GM12878 (cell line): ENCODE measurements around the gene KIF22. TPM values are rescaled to one million over a fixed set of nuclear protein-coding genes. Genes with fewer than 3 reads are reported as not detected.

Experiments used
- ATAC-seq: fragments of 200-7000 bp; cut with Tn5 transposase; 3 replicates; pipeline ENCODE4 v1.9.1; 2020; ENCODE audit warnings: mild to moderate bottlenecking, moderate library complexity
- BruUV-seq: library from RNA; stranded (reverse); fragments of 400-500 nt; replicated peaks from 2 replicates; lab custom pipeline; 2021; lab: Mats Ljungman, UMichigan
- CTCF ChIA-PET: fragments of 300-600 bp; sonication (Branson Sonifier 250); formaldehyde crosslinking; extraction: SDS; loops from one replicate; lab custom pipeline; 2021; ENCODE audit warnings: inconsistent platforms; lab: Yijun Ruan, JAX
- POLR2A ChIA-PET: fragments of 350-600 bp; formaldehyde crosslinking; extraction: SDS; loops from one replicate; lab custom pipeline; 2021; ENCODE audit warnings: inconsistent platforms; lab: Charles Lee
- RAD21 ChIA-PET: fragments of 300-600 bp; sonication (Branson Sonifier 250); formaldehyde crosslinking; loops from one replicate; lab custom pipeline; 2023; ENCODE audit warnings: antibody characterized with exemption; ENCODE audit not compliant: unreplicated experiment; lab: Charles Lee
- SMC1A ChIA-PET: fragments of 300-600 bp; sonication (Branson Sonifier 250); formaldehyde crosslinking; loops from one replicate; lab custom pipeline; 2023; ENCODE audit not compliant: unreplicated experiment, uncharacterized antibody; lab: Charles Lee
- DNase-seq: peaks from one replicate; pipeline ENCODE4 v3.0.0-alpha.2; 2011; ENCODE audit warnings: low read depth, low spot score
- FAIRE-seq: peaks from 3 replicates; lab custom pipeline; 2011; peaks lifted over from hg19 to GRCh38; lab: Jason Lieb, UNC
- H2AFZ ChIP-seq: 2 replicates; pipeline ENCODE4 v1.6.0; 2011; ENCODE audit warnings: low read depth, low read length, control low read depth; ENCODE audit not compliant: control insufficient read depth
- H3K27ac ChIP-seq: 2 replicates; pipeline ENCODE4 v1.5.1; 2011; ENCODE audit warnings: control low read depth; ENCODE audit not compliant: control insufficient read depth, insufficient read depth
- H3K27me3 ChIP-seq, 2 experiments: replicated peaks in 1 of 2; 2 replicates each; pipeline versions ENCODE4 v1.6.0 to v1.6.1; 2011; ENCODE audit warnings: low read length in 1 of 2; ENCODE audit not compliant: control insufficient read depth in 2 of 2, insufficient read depth in 2 of 2
- H3K36me3 ChIP-seq, 2 experiments: 2 replicates each; pipeline ENCODE4 v1.5.1; 2011; ENCODE audit warnings: low read length in 1 of 2; ENCODE audit not compliant: control insufficient read depth in 2 of 2, insufficient read depth in 2 of 2
- H3K4me1 ChIP-seq: 2 replicates; pipeline ENCODE4 v1.6.1; 2011; ENCODE audit warnings: mild to moderate bottlenecking, low read length, moderate library complexity, mixed read lengths; ENCODE audit not compliant: control insufficient read depth, insufficient read depth
- H3K4me2 ChIP-seq: 2 replicates; pipeline ENCODE4 v1.6.0; 2011; ENCODE audit warnings: control low read depth; ENCODE audit not compliant: control insufficient read depth, insufficient read depth
- H3K4me3 ChIP-seq: fragments of 200-600 bp; sonication (generic); 2 replicates; pipeline ENCODE4 v1.5.1; 2016
- H3K79me2 ChIP-seq: 2 replicates; pipeline ENCODE4 v1.6.0; 2011; ENCODE audit warnings: low read length; ENCODE audit not compliant: control insufficient read depth, insufficient read depth
- H3K9ac ChIP-seq: 2 replicates; pipeline ENCODE4 v1.8.0; 2011; ENCODE audit warnings: low read length, control low read depth, mixed read lengths; ENCODE audit not compliant: control insufficient read depth, insufficient read depth
- H3K9me3 ChIP-seq: replicated peaks from 3 replicates; pipeline ENCODE4 v1.5.1; 2011; ENCODE audit warnings: mild to moderate bottlenecking, low read length; ENCODE audit not compliant: control insufficient read depth, insufficient read depth
- H4K20me1 ChIP-seq: 2 replicates; pipeline ENCODE4 v1.6.0; 2011; ENCODE audit not compliant: control insufficient read depth, insufficient read depth
- CBFB ChIP-seq: IDR thresholded peaks from 2 replicates; pipeline ENCODE4 v1.6.1; 2016; ENCODE audit warnings: antibody characterized with exemption, low read depth
- CBX3 ChIP-seq: fragments of 200-600 bp; sonication (generic); IDR thresholded peaks from 2 replicates; pipeline ENCODE4 v1.6.1; 2016; ENCODE audit warnings: low read depth, borderline replicate concordance
- CHD4 ChIP-seq: fragments of 200-600 bp; sonication (generic); IDR thresholded peaks from 2 replicates; pipeline ENCODE4 v1.6.1; 2016; ENCODE audit warnings: mild to moderate bottlenecking
- CREB1 ChIP-seq: IDR thresholded peaks from 2 replicates; pipeline ENCODE4 v1.6.1; 2012; ENCODE audit warnings: low read depth, mild to moderate bottlenecking, inconsistent platforms
- IKZF2 ChIP-seq, 2 experiments: fragments of 450-650 bp; IDR thresholded peaks; 2 replicates each; pipeline ENCODE4 v1.6.1; 2017; ENCODE audit warnings: mild to moderate bottlenecking in 2 of 2, moderate library complexity in 2 of 2
- LARP7 ChIP-seq: fragments of 450-650 bp; IDR thresholded peaks from 2 replicates; pipeline ENCODE4 v1.6.1; 2017; ENCODE audit warnings: mild to moderate bottlenecking
- MXI1 ChIP-seq: fragments of 150-350 bp; IDR thresholded peaks from 2 replicates; pipeline ENCODE4 v1.6.1; 2011; ENCODE audit warnings: low read depth, mild to moderate bottlenecking, inconsistent platforms, low read length, improper control_type of control experiment
- MYB ChIP-seq: fragments of 150-350 bp; IDR thresholded peaks from 2 replicates; pipeline ENCODE4 v1.6.1; 2014; ENCODE audit warnings: mild to moderate bottlenecking, low read depth, low read length, borderline replicate concordance
- MYC ChIP-seq: IDR thresholded peaks from 2 replicates; pipeline ENCODE4 v1.6.1; 2011; ENCODE audit warnings: mild to moderate bottlenecking, low read length, moderate library complexity, inconsistent platforms; ENCODE audit not compliant: insufficient read depth, insufficient replicate concordance, insufficient read length, severe bottlenecking
- POLR2AphosphoS2 ChIP-seq: IDR thresholded peaks from 2 replicates; pipeline ENCODE4 v1.6.1; 2011; ENCODE audit warnings: low read depth, mild to moderate bottlenecking, low read length, improper control_type of control experiment, moderate library complexity
- POLR2AphosphoS5 ChIP-seq: IDR thresholded peaks from 2 replicates; pipeline ENCODE4 v1.6.1; 2011; ENCODE audit warnings: mild to moderate bottlenecking, low read length, inconsistent platforms
- PRDM15 ChIP-seq: fragments of 450-650 bp; formaldehyde crosslinking; IDR thresholded peaks from 2 replicates; pipeline ENCODE4 v1.4.0; 2020; ENCODE audit warnings: mild to moderate bottlenecking, moderate library complexity
- RAD21 ChIP-seq: IDR thresholded peaks from 2 replicates; pipeline ENCODE4 v1.6.1; 2011; ENCODE audit warnings: mild to moderate bottlenecking, low read depth, low read length, moderate library complexity; ENCODE audit not compliant: insufficient read depth
- RELA ChIP-seq: fragments of 450-650 bp; IDR thresholded peaks from 2 replicates; pipeline ENCODE4 v1.8.0; 2014; ENCODE audit warnings: borderline replicate concordance; ENCODE audit not compliant: partially characterized antibody
- RFX5 ChIP-seq: IDR thresholded peaks from 2 replicates; pipeline ENCODE4 v1.6.1; 2011; ENCODE audit warnings: low read depth, low read length, improper control_type of control experiment
- SMAD5 ChIP-seq: IDR thresholded peaks from 2 replicates; pipeline ENCODE4 v1.6.1; 2016; ENCODE audit warnings: antibody characterized with exemption, low read depth
- STAT3 ChIP-seq: IDR thresholded peaks from 2 replicates; pipeline ENCODE4 v1.6.1; 2011; ENCODE audit warnings: low read depth, low read length, improper control_type of control experiment
- ZSCAN29 ChIP-seq: fragments of 450-650 bp; IDR thresholded peaks from 2 replicates; pipeline ENCODE4 v1.6.1; 2017; ENCODE audit warnings: mild to moderate bottlenecking, moderate library complexity
- WGBS: methylation state at CpG from one replicate; pipeline ENCODE4 v1.1.6; 2016; ENCODE audit warnings: low lambda C conversion rate; ENCODE audit not compliant: insufficient replicate concordance, insufficient coverage; ENCODE audit errors: missing lambda C conversion rate; 5-methylcytosine and 5-hydroxymethylcytosine counted together
- in situ Hi-C: fragments of 300-500 bp; cut with MboI; formaldehyde crosslinking; loops from 9 replicates; pipeline ENCODE4 v1.14.3; 2018; ENCODE audit warnings: mixed read lengths
- intact Hi-C: fragments of 100-400 bp; cut with micrococcal nuclease; formaldehyde crosslinking; loops from one replicate; pipeline ENCODE4 v1.14.2; 2022; ENCODE audit not compliant: unreplicated experiment
- polyA plus RNA-seq, 11 experiments: library from polyadenylated mRNA; depleted of rRNA in 4 of 11; unstranded in 6 of 11; stranded (reverse) in 5 of 11; fragments of >200 nt; fragmentation: Nextera tagmentation in 4 of 11; fragmentation: Illumina TruSeq in 1 of 11; extraction: Ambion mirVana in 4 of 11; extraction: Trizol in 1 of 11; gene quantifications; 1 replicate in 1 of 11; 2 replicates in 10 of 11; pipeline versions ENCODE4 v1.2.1 to v1.2.3, GENCODE V29; 2011 to 2016; ENCODE audit warnings: inconsistent platforms in 2 of 11, missing spikeins in 2 of 11, low read depth in 1 of 11
- total RNA-seq, 4 experiments: library from RNA; depleted of rRNA in 3 of 4; stranded (reverse); fragments of >200 nt in 3 of 4; fragmentation: Illumina TruSeq in 1 of 4; extraction: Trizol in 1 of 4; gene quantifications; 2 replicates each; pipeline versions ENCODE4 v1.2.1 to v1.2.3, GENCODE V29; 2013 to 2021
- TF ChIP-seq, protein P1 (sequence below): IDR thresholded peaks from 2 replicates; pipeline ENCODE4 v1.6.1; 2011; ENCODE audit warnings: borderline replicate concordance, low read depth, mild to moderate bottlenecking, moderate library complexity, low read length; ENCODE audit not compliant: insufficient read depth, poor library complexity, severe bottlenecking

The KIF22 gene
- total and polyA plus RNA-seq, 10 of the 15 experiments (the other 5 are each of a cell fraction or from before 2014, with no cell fraction given) = 7.6 to 158 (median 132) TPM

DNA sequence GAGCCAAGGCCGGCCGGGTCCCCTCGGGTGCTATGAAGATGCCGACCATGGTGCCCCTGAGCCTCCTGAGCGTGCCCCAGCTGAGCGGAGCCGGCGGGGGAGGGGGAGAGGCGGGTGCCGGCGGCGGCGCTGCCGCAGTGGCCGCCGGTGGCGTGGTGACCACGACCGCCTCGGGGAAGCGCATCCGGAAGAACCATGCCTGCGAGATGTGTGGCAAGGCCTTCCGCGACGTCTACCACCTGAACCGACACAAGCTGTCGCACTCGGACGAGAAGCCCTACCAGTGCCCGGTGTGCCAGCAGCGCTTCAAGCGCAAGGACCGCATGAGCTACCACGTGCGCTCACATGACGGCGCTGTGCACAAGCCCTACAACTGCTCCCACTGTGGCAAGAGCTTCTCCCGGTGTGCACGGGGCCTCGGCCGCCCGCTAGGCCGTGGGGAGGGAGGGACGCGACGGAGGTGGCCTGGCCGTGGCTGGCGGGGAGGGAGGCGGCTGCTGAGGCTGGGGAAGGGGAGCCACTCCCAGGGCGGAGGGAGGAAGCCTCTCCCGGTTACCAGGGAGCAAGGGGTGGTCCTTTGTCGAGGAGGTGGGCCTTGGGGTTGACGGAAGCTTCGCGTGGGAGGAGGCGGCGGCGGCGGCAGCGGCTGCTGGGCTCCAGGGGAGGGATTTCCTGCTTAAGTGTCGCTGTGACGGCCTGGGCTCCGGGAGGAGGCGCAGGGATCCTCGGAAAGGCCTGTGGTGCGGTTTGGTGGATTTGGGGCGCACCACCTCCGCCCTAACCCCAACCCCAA, 17.1 kb downstream of the KIF22 start:
- FAIRE-seq (peak; percentile 92), DNase-seq (no peak), ATAC-seq (peak; percentile 52)
- intact Hi-C loops = loop anchor here (1.0 to 5.0 kb wide), 2 partner anchors 10 to 105 kb away; no protein-coding TSS in a partner anchor
- in situ Hi-C loops = no loop called here
- ChIA-PET POLR2A (interaction anchor here (0.8 to 4.0 kb wide), 10 partner anchors 8 to 246 kb away, joined by 3 to 40 read pairs (median 6); partner anchors contain the start of genes KIF22, MVP and PAGR1), CTCF (interaction anchor here (0.6 to 2.5 kb wide), 17 partner anchors 8 to 211 kb away, joined by 3 to 31 read pairs (median 3); partner anchors contain the start of genes KIF22, MVP and PAGR1), RAD21 (interaction anchor here (0.9 to 2.4 kb wide), 12 partner anchors 9 to 224 kb away, joined by 3 to 31 read pairs (median 6); partner anchors contain the start of genes KIF22, MVP and PAGR1), SMC1A (interaction anchor here (0.7 to 2.9 kb wide), 6 partner anchors 9 to 118 kb away, joined by 3 to 17 read pairs (median 6); partner anchors contain the start of gene KIF22)
- H3K4me2 ChIP-seq = peak overlapping the region; percentile 96
- BruUV-seq = TSS peak; percentile 53
- H4K20me1 ChIP-seq = no peaks in the 10 kb centered on the region
- no peaks in the 10 kb centered on the region for H3K27me3 ChIP-seq
- peaks cover 31% of the 10 kb centered on the region for H3K4me1 ChIP-seq
- peak overlapping the region; percentile 86 for H3K27ac ChIP-seq
- H3K36me3 ChIP-seq = peaks cover 14 to 16% of the 10 kb centered on the region in 2 experiments
- WGBS = 1% methylated on average over 60 of the region's 69 CpGs
- H3K9ac ChIP-seq = peak overlapping the region; percentile 85
- H2AFZ ChIP-seq = no peak overlapping the region
- no peaks in the 10 kb centered on the region for H3K9me3 ChIP-seq
- peak overlapping the region; percentile 79 for H3K4me3 ChIP-seq
- H3K79me2 ChIP-seq = peaks cover 32% of the 10 kb centered on the region
- TF ChIP-seq RAD21 (peak; percentile 48), CBFB (peak; percentile 11; the same call in 1 of the 2 replicates), POLR2AphosphoS2 (peak; percentile 90), CBX3 (no peak), PRDM15 (no peak), RELA (no peak), LARP7 (no peak; the same call in 1 of the 2 replicates), CREB1 (no peak), STAT3 (no peak), MYB (no peak), CHD4 (no peak), IKZF2 (IDR thresholded peaks at IDR 0.05) (peak; percentile 74; a peak in 3 of 4 replicates), SMAD5 (no peak; the same call in 1 of the 2 replicates), RFX5 (no peak), ZSCAN29 (no peak), POLR2AphosphoS5 (peak; percentile 65), MYC (peak; percentile 80), MXI1 (peak; percentile 88)
- TF ChIP-seq, protein P1, sequence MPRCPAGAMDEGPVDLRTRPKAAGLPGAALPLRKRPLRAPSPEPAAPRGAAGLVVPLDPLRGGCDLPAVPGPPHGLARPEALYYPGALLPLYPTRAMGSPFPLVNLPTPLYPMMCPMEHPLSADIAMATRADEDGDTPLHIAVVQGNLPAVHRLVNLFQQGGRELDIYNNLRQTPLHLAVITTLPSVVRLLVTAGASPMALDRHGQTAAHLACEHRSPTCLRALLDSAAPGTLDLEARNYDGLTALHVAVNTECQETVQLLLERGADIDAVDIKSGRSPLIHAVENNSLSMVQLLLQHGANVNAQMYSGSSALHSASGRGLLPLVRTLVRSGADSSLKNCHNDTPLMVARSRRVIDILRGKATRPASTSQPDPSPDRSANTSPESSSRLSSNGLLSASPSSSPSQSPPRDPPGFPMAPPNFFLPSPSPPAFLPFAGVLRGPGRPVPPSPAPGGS = no peak
